GM19099 (cell line): Measurements from ENCODE around the gene VPS13C.

Experiments
- POLR2A ChIP-seq: IDR thresholded peaks from 3 replicates; pipeline ENCODE4 v1.6.1; 2011; ENCODE audit warnings: low read depth; ENCODE audit not compliant: insufficient read length; ENCODE audit errors: extremely low read depth

The VPS13C gene

GRCh38 chr15:61880084-61880483 lies 180.2 kb downstream of the VPS13C start:
- TF ChIP-seq POLR2A = no peak

GRCh38 chr15:61879219-61879618 lies 181.0 kb downstream of the VPS13C start:
- TF ChIP-seq POLR2A = no peak

- no peak for TF ChIP-seq POLR2A
Measured at GRCh38 chr15:61871926-61872522, 188.2 kb downstream of the VPS13C start.

GRCh38 chr15:61869656-61870055 lies 190.6 kb downstream of the VPS13C start:
- TF ChIP-seq POLR2A = no peak

GRCh38 chr15:61861962-61862361 lies 198.3 kb downstream of the VPS13C start:
- no peak for TF ChIP-seq POLR2A

- TF ChIP-seq POLR2A = no peak
Measured at GRCh38 chr15:61857169-61857829, 202.9 kb downstream of the VPS13C start.

GRCh38 chr15:61856295-61856694 lies 204.0 kb downstream of the VPS13C start:
- TF ChIP-seq POLR2A = no peak

GRCh38 chr15:61853195-61853594 lies 207.1 kb downstream of the VPS13C start:
- no peak for TF ChIP-seq POLR2A

GRCh38 chr15:61851955-61852354 lies 208.3 kb downstream of the VPS13C start:
- no peak for TF ChIP-seq POLR2A

- TF ChIP-seq POLR2A = no peak
Measured at GRCh38 chr15:61849447-61849846, 210.8 kb downstream of the VPS13C start.

- TF ChIP-seq POLR2A = no peak
Measured at GRCh38 chr15:61841466-61841865, 218.8 kb downstream of the VPS13C start.

- TF ChIP-seq POLR2A = no peak
Measured at GRCh38 chr15:61840090-61840489, 220.2 kb downstream of the VPS13C start.

- TF ChIP-seq POLR2A = no peak
Measured at GRCh38 chr15:61839546-61839945, 220.7 kb downstream of the VPS13C start.

- TF ChIP-seq POLR2A = no peak
Measured at GRCh38 chr15:61835496-61836106, 224.6 kb downstream of the VPS13C start.

GRCh38 chr15:61835029-61835428 lies 225.2 kb downstream of the VPS13C start:
- TF ChIP-seq POLR2A = no peak

- no peak for TF ChIP-seq POLR2A
Measured at GRCh38 chr15:61834076-61834697, 226.1 kb downstream of the VPS13C start.
